ENCODE data around the gene ACER1. TPM values are rescaled to one million over a fixed set of nuclear protein-coding genes. Genes with fewer than 3 reads are reported as not detected.
"Not testable (repeated sequence)": the region's sequence is repeated elsewhere in the genome, so short reads cannot be mapped to it uniquely, and the experiment has no call there.

Gene ACER1
- total RNA-seq, 1 donor from 2014 or later: 0.11 TPM

GRCh38 chr19:6352381-6353165, 19.2 kb upstream of the ACER1 start:
- Mint-ChIP-seq H3K27me3 (ENCODE audit: low read depth) (no peaks in the 10 kb centered on the region), H3K4me3 (ENCODE audit: low read depth) (no peak overlapping the region), H3K27ac (no peak overlapping the region), H3K9me3 (no peaks in the 10 kb centered on the region), H3K36me3 (ENCODE audit: low read depth) (no peaks in the 10 kb centered on the region), H3K4me1 (ENCODE audit: low read depth) (no peaks in the 10 kb centered on the region)
- intact Hi-C loops (cut with micrococcal nuclease): no loop called here
- DNase-seq (ENCODE audit: low spot score): no peak

GRCh38 chr19:6350688-6351087, 17.3 kb upstream of the ACER1 start:
- intact Hi-C loops (cut with micrococcal nuclease): no loop called here
- Mint-ChIP-seq H3K4me1 (ENCODE audit: low read depth) (no peaks in the 10 kb centered on the region), H3K36me3 (ENCODE audit: low read depth) (no peaks in the 10 kb centered on the region), H3K27me3 (ENCODE audit: low read depth) (no peaks in the 10 kb centered on the region), H3K9me3 (no peaks in the 10 kb centered on the region), H3K4me3 (ENCODE audit: low read depth) (no peak overlapping the region), H3K27ac (no peak overlapping the region)
- no peak for DNase-seq (ENCODE audit: low spot score)

GRCh38 chr19:6349271-6349670, 15.9 kb upstream of the ACER1 start:
- intact Hi-C loops (cut with micrococcal nuclease); H3K9me3 Mint-ChIP-seq; H3K27ac Mint-ChIP-seq; H3K27me3 Mint-ChIP-seq (ENCODE audit: low read depth); H3K4me3 Mint-ChIP-seq (ENCODE audit: low read depth); H3K4me1 Mint-ChIP-seq (ENCODE audit: low read depth); DNase-seq (ENCODE audit: low spot score); H3K36me3 Mint-ChIP-seq (ENCODE audit: low read depth): not testable (repeated sequence)

GRCh38 chr19:6343462-6343861, 10.1 kb upstream of the ACER1 start:
- Mint-ChIP-seq H3K27ac (no peak overlapping the region), H3K4me1 (ENCODE audit: low read depth) (peaks cover 1% of the 10 kb centered on the region), H3K36me3 (ENCODE audit: low read depth) (no peaks in the 10 kb centered on the region), H3K9me3 (no peaks in the 10 kb centered on the region), H3K27me3 (ENCODE audit: low read depth) (no peaks in the 10 kb centered on the region), H3K4me3 (ENCODE audit: low read depth) (no peak overlapping the region)
- no peak for DNase-seq (ENCODE audit: low spot score)
- intact Hi-C loops (cut with micrococcal nuclease): no loop called here

GRCh38 chr19:6340493-6341201, 7.2 kb upstream of the ACER1 start:
- H3K27ac Mint-ChIP-seq: no peak overlapping the region
- peaks cover 1% of the 10 kb centered on the region for H3K4me1 Mint-ChIP-seq (ENCODE audit: low read depth)
- H3K9me3 Mint-ChIP-seq: no peaks in the 10 kb centered on the region
- H3K36me3 Mint-ChIP-seq (ENCODE audit: low read depth): no peaks in the 10 kb centered on the region
- H3K4me3 Mint-ChIP-seq (ENCODE audit: low read depth): no peak overlapping the region
- H3K27me3 Mint-ChIP-seq (ENCODE audit: low read depth): no peaks in the 10 kb centered on the region
- intact Hi-C loops (cut with micrococcal nuclease): no loop called here
- DNase-seq (ENCODE audit: low spot score): no peak

- intact Hi-C loops (cut with micrococcal nuclease): no loop called here
- Mint-ChIP-seq H3K27ac (no peak overlapping the region), H3K4me3 (ENCODE audit: low read depth) (no peak overlapping the region)
These were observed 1.3 kb upstream of the ACER1 start for GRCh38 chr19:6334490-6335285.

GRCh38 chr19:6326815-6327214, 6.6 kb downstream of the ACER1 start:
- Mint-ChIP-seq H3K27ac (no peak overlapping the region), H3K9me3 (no peaks in the 10 kb centered on the region), H3K4me3 (ENCODE audit: low read depth) (no peak overlapping the region), H3K4me1 (ENCODE audit: low read depth) (no peaks in the 10 kb centered on the region), H3K36me3 (ENCODE audit: low read depth) (no peaks in the 10 kb centered on the region), H3K27me3 (ENCODE audit: low read depth) (no peaks in the 10 kb centered on the region)
- DNase-seq (ENCODE audit: low spot score): no peak
- intact Hi-C loops (cut with micrococcal nuclease): no loop called here

More at GRCh38 chr19:6334490-6335285, 1.3 kb upstream of the ACER1 start:
- no peak for DNase-seq (ENCODE audit: low spot score)
- no peaks in the 10 kb centered on the region for H3K4me1 Mint-ChIP-seq (ENCODE audit: low read depth)
- H3K36me3 Mint-ChIP-seq (ENCODE audit: low read depth): no peaks in the 10 kb centered on the region
- H3K9me3 Mint-ChIP-seq: no peaks in the 10 kb centered on the region
- H3K27me3 Mint-ChIP-seq (ENCODE audit: low read depth): no peaks in the 10 kb centered on the region

- H3K36me3 Mint-ChIP-seq (ENCODE audit: low read depth): no peaks in the 10 kb centered on the region
- no peak overlapping the region for H3K27ac Mint-ChIP-seq
- no peaks in the 10 kb centered on the region for H3K9me3 Mint-ChIP-seq
- H3K4me3 Mint-ChIP-seq (ENCODE audit: low read depth): no peak overlapping the region
- H3K27me3 Mint-ChIP-seq (ENCODE audit: low read depth): no peaks in the 10 kb centered on the region
- intact Hi-C loops (cut with micrococcal nuclease): no loop called here
- no peak for DNase-seq (ENCODE audit: low spot score)
- no peaks in the 10 kb centered on the region for H3K4me1 Mint-ChIP-seq (ENCODE audit: low read depth)
These were observed 7.8 kb downstream of the ACER1 start for GRCh38 chr19:6325614-6326013.

- DNase-seq (ENCODE audit: low spot score): no peak
- intact Hi-C loops (cut with micrococcal nuclease): no loop called here
- H3K36me3 Mint-ChIP-seq (ENCODE audit: low read depth): no peaks in the 10 kb centered on the region
- no peaks in the 10 kb centered on the region for H3K4me1 Mint-ChIP-seq (ENCODE audit: low read depth)
- H3K9me3 Mint-ChIP-seq: no peaks in the 10 kb centered on the region
- H3K4me3 Mint-ChIP-seq (ENCODE audit: low read depth): no peak overlapping the region
- no peak overlapping the region for H3K27ac Mint-ChIP-seq
- H3K27me3 Mint-ChIP-seq (ENCODE audit: low read depth): no peaks in the 10 kb centered on the region
These were observed 8.7 kb downstream of the ACER1 start for GRCh38 chr19:6324757-6325156.

- no peaks in the 10 kb centered on the region for H3K4me1 Mint-ChIP-seq (ENCODE audit: low read depth)
- no peaks in the 10 kb centered on the region for H3K27me3 Mint-ChIP-seq (ENCODE audit: low read depth)
- H3K4me3 Mint-ChIP-seq (ENCODE audit: low read depth): no peak overlapping the region
- H3K36me3 Mint-ChIP-seq (ENCODE audit: low read depth): no peaks in the 10 kb centered on the region
- H3K27ac Mint-ChIP-seq: no peak overlapping the region
- intact Hi-C loops (cut with micrococcal nuclease): no loop called here
- no peaks in the 10 kb centered on the region for H3K9me3 Mint-ChIP-seq
- no peak for DNase-seq (ENCODE audit: low spot score)
These were observed 11.1 kb downstream of the ACER1 start for GRCh38 chr19:6322284-6322683.

- no peak overlapping the region for H3K27ac Mint-ChIP-seq
- H3K36me3 Mint-ChIP-seq (ENCODE audit: low read depth): no peaks in the 10 kb centered on the region
- no peaks in the 10 kb centered on the region for H3K27me3 Mint-ChIP-seq (ENCODE audit: low read depth)
- intact Hi-C loops (cut with micrococcal nuclease): no loop called here
- H3K9me3 Mint-ChIP-seq: no peaks in the 10 kb centered on the region
- no peak for DNase-seq (ENCODE audit: low spot score)
- H3K4me1 Mint-ChIP-seq (ENCODE audit: low read depth): no peaks in the 10 kb centered on the region
- no peak overlapping the region for H3K4me3 Mint-ChIP-seq (ENCODE audit: low read depth)
These were observed 14.0 kb downstream of the ACER1 start for GRCh38 chr19:6319376-6319775.

GRCh38 chr19:6318772-6319171, 14.6 kb downstream of the ACER1 start:
- no peaks in the 10 kb centered on the region for H3K27me3 Mint-ChIP-seq (ENCODE audit: low read depth)
- no peaks in the 10 kb centered on the region for H3K9me3 Mint-ChIP-seq
- intact Hi-C loops (cut with micrococcal nuclease): no loop called here
- no peaks in the 10 kb centered on the region for H3K4me1 Mint-ChIP-seq (ENCODE audit: low read depth)
- H3K27ac Mint-ChIP-seq: no peak overlapping the region
- H3K4me3 Mint-ChIP-seq (ENCODE audit: low read depth): no peak overlapping the region
- H3K36me3 Mint-ChIP-seq (ENCODE audit: low read depth): no peaks in the 10 kb centered on the region
- no peak for DNase-seq (ENCODE audit: low spot score)

GRCh38 chr19:6315646-6316045, 17.8 kb downstream of the ACER1 start:
- H3K36me3 Mint-ChIP-seq (ENCODE audit: low read depth); intact Hi-C loops (cut with micrococcal nuclease); H3K4me1 Mint-ChIP-seq (ENCODE audit: low read depth): not testable (repeated sequence)

More at GRCh38 chr19:6315646-6316045, 17.8 kb downstream of the ACER1 start:
- H3K27me3 Mint-ChIP-seq (ENCODE audit: low read depth); H3K9me3 Mint-ChIP-seq; DNase-seq (ENCODE audit: low spot score); H3K27ac Mint-ChIP-seq; H3K4me3 Mint-ChIP-seq (ENCODE audit: low read depth): not testable (repeated sequence)
